Measurements from ENCODE around the gene PTTG1IP.
"Not testable (repeated sequence)": the region's sequence is repeated elsewhere in the genome, so short reads cannot be mapped to it uniquely, and the experiment has no call there.

Gene PTTG1IP

GRCh38 chr21:44880405-44881197 is 7.1 kb upstream of the PTTG1IP start:
- DNase-seq, result no peak

GRCh38 chr21:44879238-44879637 is 5.7 kb upstream of the PTTG1IP start:
- DNase-seq, result not testable (repeated sequence)

GRCh38 chr21:44878053-44878982 is 4.8 kb upstream of the PTTG1IP start:
- DNase-seq, result no peak

- DNase-seq, result no peak
Measured at GRCh38 chr21:44876849-44877575, 3.5 kb upstream of the PTTG1IP start.

GRCh38 chr21:44875316-44875700 is 1.8 kb upstream of the PTTG1IP start:
- no peak for DNase-seq

GRCh38 chr21:44874497-44875315 is 1.2 kb upstream of the PTTG1IP start:
- no peak for DNase-seq

- DNase-seq, result no peak
Measured at GRCh38 chr21:44874240-44874496, 678 bp upstream of the PTTG1IP start.

- no peak for DNase-seq
Measured at GRCh38 chr21:44872649-44873355, 688 bp downstream of the PTTG1IP start.

- DNase-seq, result no peak
Measured at GRCh38 chr21:44872323-44872648, 1.2 kb downstream of the PTTG1IP start.

GRCh38 chr21:44871576-44872269 is 1.8 kb downstream of the PTTG1IP start:
- no peak for DNase-seq

- no peak for DNase-seq
Measured at GRCh38 chr21:44870748-44871495, 2.6 kb downstream of the PTTG1IP start.

GRCh38 chr21:44869781-44870747 is 3.4 kb downstream of the PTTG1IP start:
- DNase-seq, result peak; percentile 69

- DNase-seq, result no peak
Measured at GRCh38 chr21:44868707-44869106, 4.8 kb downstream of the PTTG1IP start.

- no peak for DNase-seq
Measured at GRCh38 chr21:44867999-44868700, 5.3 kb downstream of the PTTG1IP start.

GRCh38 chr21:44867464-44867863 is 6.0 kb downstream of the PTTG1IP start:
- DNase-seq, result no peak

GRCh38 chr21:44866780-44867179 is 6.7 kb downstream of the PTTG1IP start:
- no peak for DNase-seq

GRCh38 chr21:44865561-44866280 is 7.8 kb downstream of the PTTG1IP start:
- DNase-seq, result no peak
